ENCODE results near the gene SPNS3. TPM values are rescaled to one million over a fixed set of nuclear protein-coding genes. Genes with fewer than 3 reads are reported as not detected.

SPNS3 gene
- polyA plus RNA-seq (2011; rRNA removed) (not detected in 2 replicates), polyA plus RNA-seq (2017; fragmentation: RNase III; extraction: RNeasy Plus Mini Kit Qiagen cat#74134 plus additional on column Dnase treatment) (not detected in 3 replicates), polyA minus RNA-seq (2011; rRNA and poly(A)+ RNA removed) (not detected in 2 replicates)
- 0.03 TPM in 1 of 2 replicates, not detected in the other for polyA plus RNA-seq (2012; cell fraction: cytosol; rRNA removed)
- polyA plus RNA-seq (2012; cell fraction: nucleus; rRNA removed): 0.02 TPM in 1 of 2 replicates, not detected in the other

DNA sequence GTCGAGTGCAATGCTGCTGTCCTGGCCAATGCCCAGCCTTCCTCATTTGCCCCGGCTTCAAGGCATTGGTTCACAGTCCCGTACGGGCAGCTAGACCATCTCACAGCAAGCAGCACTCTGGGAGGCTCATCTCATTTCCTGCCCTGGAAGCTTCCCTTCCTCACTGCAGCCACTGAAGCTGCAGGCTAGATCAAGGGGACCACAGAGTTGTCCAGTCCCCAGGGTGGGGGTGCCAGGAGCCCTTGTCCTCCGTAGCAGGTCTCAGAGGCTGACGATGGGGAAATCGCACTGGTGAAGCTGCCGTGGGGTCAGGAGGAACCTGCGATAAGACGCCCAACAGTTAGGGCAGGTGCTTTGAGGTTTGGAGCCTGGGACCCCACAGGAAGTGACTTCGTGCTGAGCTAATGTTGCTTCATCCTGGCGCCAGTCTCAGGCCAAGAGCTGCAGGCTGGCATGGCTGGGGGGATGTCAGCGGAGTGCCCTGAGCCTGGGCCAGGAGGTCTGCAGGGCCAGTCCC, at the start of gene SPNS3:
SPNS3 (plus strand) TSS at position 426 of the 517 bp plus-strand sequence; CDS start at position 454, 28 bp downstream.
- no peak within 1 kb of the TSS for H3K27ac ChIP-seq
- ChIA-PET POLR2A (no interaction called here), CTCF (interaction anchor here (13.1 kb wide), 1 partner anchor 12 kb away, joined by 126 read pairs; no protein-coding TSS in a partner anchor)
- no peaks in the 10 kb centered on the region for H3K9me3 ChIP-seq
- ATAC-seq: peak in 1 of 2 experiments; percentile 44; a peak in 4 of 6 replicates
- H3K4me2 ChIP-seq: no peak within 1 kb of the TSS
- WGBS (ENCODE audit: missing lambda C conversion rate): 69% methylated on average over 10 of the region's 13 CpGs
- no peak within 1 kb of the TSS for H3K4me3 ChIP-seq
- no peak for DNase-seq (ENCODE audit: low read depth in 1 of 2, low spot score in 1 of 2)
- TF ChIP-seq CHD4 (IDR thresholded peaks at IDR 0.05; ENCODE audit: borderline replicate concordance) (no peak), ZFP36 (IDR thresholded peaks at IDR 0.05; ENCODE audit: borderline replicate concordance, partially characterized antibody) (no peak), POLR2AphosphoS2 (conservative IDR thresholded peaks at IDR 0.05; ENCODE audit: low read length) (no peak), RAD21 (conservative IDR thresholded peaks at IDR 0.05 in 1 of 2, IDR thresholded peaks at IDR 0.05 in 1 of 2) (no peak), TFCP2L1 (CRISPR knock-in tag; IDR thresholded peaks at IDR 0.05) (no peak), REST (IDR thresholded peaks at IDR 0.05) (no peak), MAZ (IDR thresholded peaks at IDR 0.05; ENCODE audit: borderline replicate concordance, low read depth, low read length) (no peak), NR3C1 (IDR thresholded peaks at IDR 0.05) (no peak), CEBPB (IDR thresholded peaks at IDR 0.05) (no peak)
- H3K4me1 ChIP-seq: no peaks in the 10 kb centered on the region
- FAIRE-seq: no peak

GRCh38 chr17:4386406-4386805, 47.3 kb upstream of the SPNS3 start:
- FAIRE-seq: no peak
- Histone ChIP-seq H3K4me1 (no peaks in the 10 kb centered on the region), H3K9me3 (no peaks in the 10 kb centered on the region), H3K27ac (no peak overlapping the region), H3K4me3 (no peak overlapping the region), H3K4me2 (no peak overlapping the region)
- no peak for TF ChIP-seq MAFK (IDR thresholded peaks at IDR 0.05; ENCODE audit: partially characterized antibody)
- ChIA-PET POLR2A (no interaction called here), CTCF (interaction anchor here (0.7 to 1.7 kb wide), 8 partner anchors 13 to 543 kb away, joined by 3 to 4 read pairs (median 3); no protein-coding TSS in a partner anchor)
- DNase-seq (ENCODE audit: low read depth in 1 of 2, low spot score in 1 of 2): no peak
- 85% methylated on average over 2 of the region's 2 CpGs for WGBS (ENCODE audit: missing lambda C conversion rate)
- ATAC-seq: peak; percentile 20 to 36; a peak in 2 of 6 replicates

- FAIRE-seq (no peak), DNase-seq (ENCODE audit: low read depth in 1 of 2, low spot score in 1 of 2) (no peak), ATAC-seq (no peak)
- ChIA-PET POLR2A (no interaction called here), CTCF (interaction anchor here (0.6 to 1.7 kb wide), 5 partner anchors 9 to 473 kb away, joined by 3 to 4 read pairs (median 3); no protein-coding TSS in a partner anchor)
- Histone ChIP-seq H3K27ac (no peak overlapping the region), H3K4me3 (no peak overlapping the region), H3K4me1 (no peaks in the 10 kb centered on the region), H3K4me2 (no peak overlapping the region), H3K9me3 (no peaks in the 10 kb centered on the region)
- WGBS (ENCODE audit: missing lambda C conversion rate): 85% methylated on average over 5 of the region's 5 CpGs
- no peak for TF ChIP-seq PBX3 (IDR thresholded peaks at IDR 0.05)
- no peak for TF ChIP-seq ZNF302 (CRISPR knock-in tag; IDR thresholded peaks at IDR 0.05)
- no peak for TF ChIP-seq POLR2AphosphoS2 (conservative IDR thresholded peaks at IDR 0.05; ENCODE audit: low read length)
- no peak for TF ChIP-seq HOXB13 (CRISPR knock-in tag; IDR thresholded peaks at IDR 0.05; ENCODE audit: low read depth)
- no peak for TF ChIP-seq MYC (IDR thresholded peaks at IDR 0.05; ENCODE audit: borderline replicate concordance, low read length)
- no peak for TF ChIP-seq ZFP36 (IDR thresholded peaks at IDR 0.05; ENCODE audit: borderline replicate concordance, partially characterized antibody)
- TF ChIP-seq JUNB (IDR thresholded peaks at IDR 0.05): no peak
- TF ChIP-seq, protein P1, sequence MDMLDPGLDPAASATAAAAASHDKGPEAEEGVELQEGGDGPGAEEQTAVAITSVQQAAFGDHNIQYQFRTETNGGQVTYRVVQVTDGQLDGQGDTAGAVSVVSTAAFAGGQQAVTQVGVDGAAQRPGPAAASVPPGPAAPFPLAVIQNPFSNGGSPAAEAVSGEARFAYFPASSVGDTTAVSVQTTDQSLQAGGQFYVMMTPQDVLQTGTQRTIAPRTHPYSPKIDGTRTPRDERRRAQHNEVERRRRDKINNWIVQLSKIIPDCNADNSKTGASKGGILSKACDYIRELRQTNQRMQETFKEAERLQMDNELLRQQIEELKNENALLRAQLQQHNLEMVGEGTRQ (IDR thresholded peaks at IDR 0.05): no peak
- TF ChIP-seq HOXA7 (CRISPR knock-in tag; IDR thresholded peaks at IDR 0.05): no peak
- TF ChIP-seq REST (IDR thresholded peaks at IDR 0.05): no peak
- TF ChIP-seq TP53 (CRISPR knock-in tag; IDR thresholded peaks at IDR 0.05): no peak
- no peak for TF ChIP-seq RFX5 (IDR thresholded peaks at IDR 0.05)
- no peak for TF ChIP-seq CTCF (IDR thresholded peaks at IDR 0.05)
- TF ChIP-seq POLR2A (IDR thresholded peaks at IDR 0.05; ENCODE audit: low read length): no peak
Measured at GRCh38 chr17:4387137-4387536, 46.6 kb upstream of the SPNS3 start.

All from A549 (cell line).